Osteocyte (in vitro differentiated cells): ENCODE results near the gene POGLUT3. TPM values are rescaled to one million over a fixed set of nuclear protein-coding genes. Genes with fewer than 3 reads are reported as not detected.

Source experiments
- DNase-seq: peaks from one replicate; pipeline ENCODE4 v3.0.0; 2021; ENCODE audit warnings: mixed read lengths; ENCODE audit not compliant: unreplicated experiment; ENCODE audit errors: extremely low spot score
- H3K27ac Mint-ChIP-seq: one replicate; pipeline ENCODE4 v1.8.0; 2021; ENCODE audit warnings: mild to moderate bottlenecking, mixed read lengths; ENCODE audit not compliant: unreplicated experiment
- H3K27me3 Mint-ChIP-seq: one replicate; pipeline ENCODE4 v1.8.0; 2021; ENCODE audit warnings: mixed read lengths; ENCODE audit not compliant: unreplicated experiment
- H3K36me3 Mint-ChIP-seq: one replicate; pipeline ENCODE4 v1.8.0; 2021; ENCODE audit warnings: mixed read lengths; ENCODE audit not compliant: unreplicated experiment
- H3K4me1 Mint-ChIP-seq: one replicate; pipeline ENCODE4 v1.8.0; 2021; ENCODE audit warnings: mixed read lengths; ENCODE audit not compliant: unreplicated experiment
- H3K4me3 Mint-ChIP-seq: one replicate; pipeline ENCODE4 v1.8.0; 2021; ENCODE audit warnings: mild to moderate bottlenecking, moderate library complexity, mixed read lengths; ENCODE audit not compliant: unreplicated experiment
- H3K9me3 Mint-ChIP-seq: one replicate; pipeline ENCODE4 v1.8.0; 2021; ENCODE audit warnings: mixed read lengths; ENCODE audit not compliant: unreplicated experiment
- long read RNA-seq: library from polyadenylated mRNA; unstranded; transcript quantifications from one replicate; pipeline ENCODE4 v2.0.0, GENCODE V29; 2021
- total RNA-seq: library from RNA; stranded (reverse); gene quantifications from 2 replicates; pipeline ENCODE4 v1.2.1, GENCODE V29; 2021
- TF ChIP-seq, protein P1 (sequence below): fragments of 200-600 bp; sonication (generic); IDR thresholded peaks from 2 replicates; pipeline ENCODE4 v1.5.0; 2021; ENCODE audit warnings: antibody characterized with exemption, mild to moderate bottlenecking, moderate library complexity

The POGLUT3 gene, protein sequence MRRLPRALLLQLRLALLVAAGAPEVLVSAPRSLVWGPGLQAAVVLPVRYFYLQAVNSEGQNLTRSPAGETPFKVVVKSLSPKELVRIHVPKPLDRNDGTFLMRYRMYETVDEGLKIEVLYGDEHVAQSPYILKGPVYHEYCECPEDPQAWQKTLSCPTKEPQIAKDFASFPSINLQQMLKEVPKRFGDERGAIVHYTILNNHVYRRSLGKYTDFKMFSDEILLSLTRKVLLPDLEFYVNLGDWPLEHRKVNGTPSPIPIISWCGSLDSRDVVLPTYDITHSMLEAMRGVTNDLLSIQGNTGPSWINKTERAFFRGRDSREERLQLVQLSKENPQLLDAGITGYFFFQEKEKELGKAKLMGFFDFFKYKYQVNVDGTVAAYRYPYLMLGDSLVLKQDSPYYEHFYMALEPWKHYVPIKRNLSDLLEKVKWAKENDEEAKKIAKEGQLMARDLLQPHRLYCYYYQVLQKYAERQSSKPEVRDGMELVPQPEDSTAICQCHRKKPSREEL
- total RNA-seq, result 45.2 and 50.7 TPM in 2 replicates
- long read RNA-seq, full-length matches to known transcripts, result 11 of 25 reads
- long read RNA-seq, partial matches to known transcripts, result 8 of 25 reads
- long read RNA-seq, other reads (novel, unspliced or antisense), result 6 of 25 reads

DNA sequence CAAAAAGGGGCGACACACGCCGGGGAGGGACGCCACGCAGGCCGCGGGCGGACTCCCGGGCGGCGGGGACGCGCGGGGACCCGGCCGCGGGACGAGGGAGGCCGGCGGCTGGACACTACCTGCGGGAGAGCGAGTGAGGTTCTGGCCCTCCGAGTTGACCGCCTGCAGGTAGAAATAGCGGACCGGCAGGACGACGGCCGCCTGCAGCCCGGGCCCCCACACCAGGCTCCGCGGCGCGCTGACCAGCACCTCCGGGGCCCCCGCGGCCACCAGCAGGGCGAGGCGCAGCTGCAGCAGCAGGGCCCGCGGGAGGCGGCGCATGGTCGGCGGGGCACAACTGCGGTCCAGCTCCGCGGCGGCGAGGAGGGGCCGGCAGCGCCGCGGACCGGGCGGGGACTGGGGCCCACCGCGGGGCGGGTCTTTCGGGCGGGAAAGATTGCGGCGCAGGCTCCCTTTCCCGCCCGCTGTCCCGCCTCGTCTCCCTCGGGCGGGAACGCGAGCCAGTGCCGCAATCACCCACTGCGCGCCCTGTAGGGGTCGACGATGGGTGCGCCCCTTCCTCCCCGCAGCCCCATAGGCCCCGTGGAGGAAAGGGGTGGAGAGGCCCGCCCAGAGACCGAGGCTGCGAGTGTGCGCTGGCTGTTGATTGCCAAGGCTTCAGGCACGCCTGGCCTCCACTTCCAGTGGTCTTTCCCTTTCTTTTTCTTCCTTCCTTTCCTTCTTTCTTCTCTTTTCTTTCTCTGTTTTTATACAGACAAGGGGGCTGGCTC is at the start of gene POGLUT3:
Gene POGLUT3 (minus strand): TSS at position 339 of the 770 bp plus-strand sequence. CDS start 18 bp downstream, at position 321.
- peak within 1 kb of the TSS; percentile 99 for H3K27ac Mint-ChIP-seq
- H3K9me3 Mint-ChIP-seq, result no peaks in the 10 kb centered on the region
- TF ChIP-seq, protein P1, sequence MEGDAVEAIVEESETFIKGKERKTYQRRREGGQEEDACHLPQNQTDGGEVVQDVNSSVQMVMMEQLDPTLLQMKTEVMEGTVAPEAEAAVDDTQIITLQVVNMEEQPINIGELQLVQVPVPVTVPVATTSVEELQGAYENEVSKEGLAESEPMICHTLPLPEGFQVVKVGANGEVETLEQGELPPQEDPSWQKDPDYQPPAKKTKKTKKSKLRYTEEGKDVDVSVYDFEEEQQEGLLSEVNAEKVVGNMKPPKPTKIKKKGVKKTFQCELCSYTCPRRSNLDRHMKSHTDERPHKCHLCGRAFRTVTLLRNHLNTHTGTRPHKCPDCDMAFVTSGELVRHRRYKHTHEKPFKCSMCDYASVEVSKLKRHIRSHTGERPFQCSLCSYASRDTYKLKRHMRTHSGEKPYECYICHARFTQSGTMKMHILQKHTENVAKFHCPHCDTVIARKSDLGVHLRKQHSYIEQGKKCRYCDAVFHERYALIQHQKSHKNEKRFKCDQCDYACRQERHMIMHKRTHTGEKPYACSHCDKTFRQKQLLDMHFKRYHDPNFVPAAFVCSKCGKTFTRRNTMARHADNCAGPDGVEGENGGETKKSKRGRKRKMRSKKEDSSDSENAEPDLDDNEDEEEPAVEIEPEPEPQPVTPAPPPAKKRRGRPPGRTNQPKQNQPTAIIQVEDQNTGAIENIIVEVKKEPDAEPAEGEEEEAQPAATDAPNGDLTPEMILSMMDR, result no peak
- H3K4me3 Mint-ChIP-seq, result peak within 1 kb of the TSS; percentile 97
- no peaks in the 10 kb centered on the region for H3K27me3 Mint-ChIP-seq
- DNase-seq, result peak; percentile 87
- H3K36me3 Mint-ChIP-seq, result no peaks in the 10 kb centered on the region
- H3K4me1 Mint-ChIP-seq, result peaks cover 18% of the 10 kb centered on the region

DNA sequence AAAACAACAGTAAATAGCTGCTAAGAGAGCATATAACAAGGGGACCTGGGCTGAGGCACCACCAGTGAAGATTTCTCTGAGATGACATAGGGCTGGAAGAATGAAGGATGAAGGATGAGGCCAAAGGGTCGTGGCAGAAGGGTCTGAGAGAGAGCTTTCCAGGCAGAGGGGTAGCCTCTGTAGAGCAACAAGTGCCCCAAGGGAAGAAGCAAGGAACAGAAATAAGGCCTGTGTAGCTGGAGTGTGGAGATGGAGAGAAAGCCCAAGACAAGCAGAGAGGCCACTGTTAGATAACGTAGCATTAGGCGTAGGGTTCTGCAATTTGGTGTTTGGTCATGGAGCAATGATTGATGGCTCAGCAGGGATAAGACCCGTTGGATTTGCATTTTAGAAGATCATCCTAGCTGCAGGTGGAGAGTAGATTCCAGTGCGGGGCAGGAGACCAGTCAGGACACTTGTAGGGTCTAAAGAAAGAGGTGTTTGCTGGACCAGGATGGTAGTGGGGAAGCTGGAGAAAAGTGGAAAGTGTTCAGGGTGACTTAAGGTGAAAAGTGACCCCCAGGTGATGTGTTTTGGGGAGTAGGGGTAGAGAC is 47.8 kb upstream of the POGLUT3 start:
- TF ChIP-seq, protein P1, result no peak
- Mint-ChIP-seq H3K4me3 (no peak overlapping the region), H3K27me3 (no peaks in the 10 kb centered on the region), H3K27ac (no peak overlapping the region), H3K9me3 (no peaks in the 10 kb centered on the region), H3K36me3 (no peaks in the 10 kb centered on the region), H3K4me1 (no peaks in the 10 kb centered on the region)
- no peak for DNase-seq

DNA sequence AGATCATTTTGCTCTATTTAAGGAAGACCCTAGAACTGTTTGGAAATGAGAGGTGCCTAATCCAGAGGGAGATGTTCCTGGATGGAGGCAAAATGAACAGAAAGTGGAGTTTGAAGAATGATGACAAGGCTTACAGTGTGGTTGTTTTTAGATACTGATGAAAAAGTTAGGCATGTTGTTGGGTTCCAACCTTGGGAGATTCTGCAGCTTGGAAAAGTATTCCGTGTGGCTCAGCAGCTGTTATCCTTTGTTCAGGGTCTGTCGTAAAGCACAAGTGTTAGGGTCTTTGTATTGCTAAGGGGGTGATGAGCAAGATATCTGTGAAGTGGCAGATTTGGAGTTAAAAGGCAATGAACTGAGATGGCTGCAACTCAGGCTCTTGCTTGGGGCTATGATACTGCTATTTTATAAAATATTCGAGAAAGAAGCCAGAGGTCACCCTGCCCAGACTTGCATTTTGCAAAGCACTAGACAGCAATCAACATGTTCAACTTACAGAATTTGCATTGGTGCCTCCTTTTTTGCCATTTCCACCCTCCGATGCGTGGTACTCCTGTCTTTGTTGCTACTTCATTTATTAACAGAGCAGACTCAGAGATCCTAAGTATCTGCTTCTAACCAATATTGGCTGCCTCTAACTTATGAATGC is 45.3 kb upstream of the POGLUT3 start:
- H3K27ac Mint-ChIP-seq, result no peak overlapping the region
- TF ChIP-seq, protein P1, result no peak
- no peaks in the 10 kb centered on the region for H3K4me1 Mint-ChIP-seq
- H3K9me3 Mint-ChIP-seq, result no peaks in the 10 kb centered on the region
- H3K36me3 Mint-ChIP-seq, result no peaks in the 10 kb centered on the region
- DNase-seq, result no peak
- H3K27me3 Mint-ChIP-seq, result no peaks in the 10 kb centered on the region
- H3K4me3 Mint-ChIP-seq, result no peak overlapping the region

DNA sequence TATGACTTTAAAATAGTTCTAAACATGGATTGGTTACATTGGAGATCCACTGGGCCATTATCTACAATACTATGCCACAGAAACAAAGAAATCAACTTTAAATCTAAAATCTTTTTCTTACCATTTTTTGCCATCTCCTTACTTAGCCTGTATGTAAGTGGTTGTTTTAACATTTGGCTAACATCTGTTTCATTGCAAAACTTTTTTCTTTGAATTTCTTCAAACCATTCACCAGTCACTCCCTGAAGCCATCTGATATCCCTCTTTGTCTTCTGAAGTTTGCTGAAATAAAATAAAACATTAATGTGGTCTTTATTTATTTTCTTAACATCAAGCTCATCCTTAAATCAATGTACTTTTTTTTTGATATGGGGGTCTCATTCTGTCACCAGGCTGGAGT is 43.3 kb upstream of the POGLUT3 start:
- Mint-ChIP-seq H3K27me3 (no peaks in the 10 kb centered on the region), H3K27ac (no peak overlapping the region), H3K36me3 (no peaks in the 10 kb centered on the region), H3K4me3 (no peak overlapping the region), H3K4me1 (no peaks in the 10 kb centered on the region), H3K9me3 (no peaks in the 10 kb centered on the region)
- TF ChIP-seq, protein P1, result no peak
- no peak for DNase-seq
